NCI-H1436 treated with DMSO at 0.1 percent for 48 hours (cell line): ENCODE results near the gene SPNS1.
"Not testable (repeated sequence)": the region's sequence is repeated elsewhere in the genome, so short reads cannot be mapped to it uniquely, and the experiment has no call there.

Source experiments
- DNase-seq: peaks from one replicate; lab custom pipeline; 2025; lab: John Stamatoyannopoulos, UW

SPNS1 gene

DNA sequence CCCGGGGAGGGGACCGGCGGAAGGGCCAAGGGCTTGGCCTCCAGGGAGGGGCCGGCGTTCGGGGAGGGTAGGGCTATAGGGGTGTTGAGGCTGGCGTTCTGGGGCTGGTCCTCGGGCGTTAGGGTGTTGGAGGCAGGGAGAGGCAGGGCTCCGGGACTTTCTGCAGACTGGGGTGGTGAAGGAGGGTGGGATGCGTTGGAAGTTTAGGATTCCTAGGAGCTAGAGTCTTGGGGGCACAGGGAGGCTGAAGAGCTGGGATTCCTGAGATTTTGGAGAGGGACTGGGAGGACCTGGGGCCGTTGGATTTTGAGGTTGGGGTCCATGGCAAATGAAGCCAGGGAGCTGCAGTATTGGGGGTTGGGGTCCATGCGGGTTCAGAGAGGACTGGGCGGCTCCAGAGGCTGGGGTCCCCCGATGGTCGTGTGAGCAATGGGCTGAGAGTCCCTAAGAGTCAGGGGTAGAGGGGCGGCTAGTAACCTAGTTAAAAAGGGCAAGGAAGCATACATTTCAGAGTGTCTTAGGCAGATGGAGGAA is 23.1 kb upstream of the SPNS1 start:
- DNase-seq, result no peak

DNA sequence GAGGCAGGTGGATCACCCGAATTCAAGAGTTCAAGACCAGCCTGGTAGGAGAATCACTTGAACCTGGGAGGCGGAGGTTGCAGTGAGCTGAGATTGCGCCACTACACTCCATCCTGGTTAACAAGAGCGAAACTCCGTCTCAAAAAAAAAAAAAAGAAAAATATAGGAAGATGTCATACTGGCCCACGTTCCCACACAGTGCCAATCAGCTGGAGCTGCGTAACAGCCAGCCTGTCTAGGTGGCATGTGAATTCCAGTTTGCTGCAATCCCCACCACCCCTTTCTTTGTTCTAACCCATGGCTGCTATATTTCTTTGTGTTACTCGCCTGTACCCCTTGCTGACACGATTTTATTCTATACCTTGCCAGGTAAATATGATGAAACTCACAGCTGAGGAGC is 16.4 kb upstream of the SPNS1 start:
- no peak for DNase-seq

DNA sequence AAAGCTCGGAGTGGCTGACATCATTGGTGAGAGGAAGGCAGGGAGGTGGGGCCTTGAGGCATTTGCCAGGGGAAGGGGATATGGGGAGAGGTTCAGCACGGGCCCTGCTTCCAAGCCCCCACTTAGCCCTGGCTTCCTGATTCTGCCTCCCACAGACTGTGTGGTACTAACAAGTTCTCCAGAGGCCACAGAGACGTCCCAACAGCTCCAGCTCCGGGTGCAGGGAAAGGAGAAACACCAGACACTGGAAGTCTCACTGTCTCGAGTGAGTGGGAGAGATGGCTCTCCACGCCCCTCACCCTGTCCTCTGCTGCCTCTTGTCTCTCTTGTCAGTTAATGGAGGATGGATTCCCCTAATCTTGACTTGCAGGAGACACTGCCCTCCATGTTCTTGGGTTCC is 15.7 kb upstream of the SPNS1 start:
- no peak for DNase-seq

DNA sequence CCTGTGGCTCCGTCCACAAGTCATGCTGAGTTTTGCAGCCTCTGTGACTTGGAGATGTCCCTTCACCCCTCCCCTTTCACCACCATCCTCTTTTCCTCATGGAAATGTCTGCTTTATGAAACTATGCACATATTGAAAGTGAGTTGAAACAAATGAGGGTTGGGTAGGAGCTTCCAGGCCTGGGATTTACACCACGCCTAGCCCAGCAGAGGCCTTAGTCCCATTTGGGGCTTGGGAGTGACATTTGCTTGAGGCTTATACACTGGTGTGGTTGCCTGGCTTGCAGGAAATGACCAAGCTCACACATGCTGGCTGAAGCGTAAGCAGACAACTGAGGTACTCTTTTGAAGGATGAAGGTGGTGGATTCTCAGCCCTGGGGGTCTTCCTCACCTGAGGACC is 10.5 kb upstream of the SPNS1 start:
- DNase-seq, result no peak

DNA sequence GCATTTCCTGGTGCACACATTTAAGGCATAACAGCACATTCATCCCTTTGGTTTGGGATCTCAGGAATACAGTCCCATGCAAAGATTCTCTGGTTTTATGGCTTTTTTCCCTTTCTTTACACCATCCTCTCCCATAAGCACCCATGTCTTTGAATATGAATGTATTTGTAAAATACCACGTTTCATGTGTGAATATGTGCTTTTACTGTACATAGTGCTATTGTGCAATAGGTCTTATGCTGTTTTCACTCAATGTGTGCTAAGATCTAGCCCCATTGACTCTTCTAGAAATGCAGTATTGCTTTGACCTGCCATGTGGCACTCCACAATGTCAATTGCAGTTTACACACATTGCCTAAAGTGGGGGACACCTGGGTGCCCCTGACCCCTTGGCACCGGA is 10.1 kb upstream of the SPNS1 start:
- no peak for DNase-seq

DNA sequence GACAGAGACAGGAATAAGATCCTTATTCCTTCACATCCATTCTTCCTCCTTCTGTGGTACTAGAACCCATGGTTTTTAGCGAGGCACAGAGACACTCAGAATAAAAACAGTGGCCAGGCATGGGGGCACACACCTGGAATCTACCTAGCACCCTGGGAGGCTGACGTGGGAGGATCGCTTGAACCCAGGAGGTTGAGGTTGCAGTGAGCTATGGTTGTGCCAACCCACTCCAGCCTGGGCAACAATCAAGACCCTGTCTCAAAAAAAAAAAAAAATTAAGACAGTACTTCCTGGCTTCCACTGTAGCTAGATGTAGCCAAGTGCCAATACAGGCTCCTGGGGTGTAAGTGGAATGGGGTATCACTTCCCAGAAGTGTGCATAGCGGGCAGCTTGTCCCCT is 7.4 kb upstream of the SPNS1 start:
- no peak for DNase-seq

DNA sequence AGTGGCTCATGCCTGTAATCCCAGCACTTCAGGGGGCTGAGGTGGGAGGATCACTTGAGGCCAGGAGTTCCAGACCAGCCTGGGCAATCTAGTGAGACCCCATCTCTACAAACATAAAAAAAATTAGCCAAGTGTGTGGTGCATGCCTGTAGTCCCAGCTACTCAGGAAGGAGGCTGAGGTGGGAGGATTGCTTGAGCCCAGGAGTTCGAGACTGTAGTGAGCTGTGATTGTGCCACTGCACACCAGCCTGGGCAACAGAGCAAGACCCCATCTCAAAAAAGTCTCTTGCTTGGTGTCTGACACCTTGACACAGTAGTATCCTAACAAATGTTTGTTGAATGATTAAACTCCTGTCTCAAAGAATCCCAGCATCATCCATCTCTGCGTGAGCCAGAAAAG is 4.9 kb upstream of the SPNS1 start:
- not testable (repeated sequence) for DNase-seq

DNA sequence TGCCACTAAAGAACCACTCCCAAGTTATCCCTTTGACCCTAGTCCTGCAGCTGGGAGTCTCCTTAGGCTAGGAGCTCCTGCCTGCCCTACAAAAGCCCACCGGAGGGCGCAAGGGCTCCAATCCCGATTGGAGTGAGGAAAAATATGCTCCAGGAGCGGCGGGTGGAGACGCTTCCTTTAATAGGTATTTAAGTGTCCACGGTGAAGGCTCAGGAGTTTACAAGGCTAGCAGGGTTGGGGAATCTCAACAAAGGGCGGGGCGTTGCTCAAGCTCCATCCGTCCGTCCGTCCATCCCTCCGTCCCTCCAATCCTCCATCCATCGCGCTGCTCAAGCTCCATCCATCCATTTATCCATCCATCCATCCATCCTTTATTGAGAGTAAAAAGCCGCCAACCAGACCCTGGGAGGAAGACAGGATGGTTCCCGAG is 556 bp upstream of the SPNS1 start:
- no peak for DNase-seq

DNA sequence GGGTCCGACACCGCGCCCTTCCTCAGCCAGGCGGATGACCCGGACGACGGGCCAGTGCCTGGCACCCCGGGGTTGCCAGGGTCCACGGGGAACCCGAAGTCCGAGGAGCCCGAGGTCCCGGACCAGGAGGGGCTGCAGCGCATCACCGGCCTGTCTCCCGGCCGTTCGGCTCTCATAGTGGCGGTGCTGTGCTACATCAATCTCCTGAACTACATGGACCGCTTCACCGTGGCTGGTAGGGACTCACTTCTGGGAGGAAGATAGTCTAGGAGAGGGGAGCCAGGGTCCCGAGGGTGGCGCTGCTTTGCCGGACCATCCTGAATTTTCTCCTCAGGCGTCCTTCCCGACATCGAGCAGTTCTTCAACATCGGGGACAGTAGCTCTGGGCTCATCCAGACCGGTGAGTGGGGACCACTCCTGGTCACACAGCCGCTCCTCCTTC is 601 bp downstream of the SPNS1 start:
- DNase-seq, result no peak

DNA sequence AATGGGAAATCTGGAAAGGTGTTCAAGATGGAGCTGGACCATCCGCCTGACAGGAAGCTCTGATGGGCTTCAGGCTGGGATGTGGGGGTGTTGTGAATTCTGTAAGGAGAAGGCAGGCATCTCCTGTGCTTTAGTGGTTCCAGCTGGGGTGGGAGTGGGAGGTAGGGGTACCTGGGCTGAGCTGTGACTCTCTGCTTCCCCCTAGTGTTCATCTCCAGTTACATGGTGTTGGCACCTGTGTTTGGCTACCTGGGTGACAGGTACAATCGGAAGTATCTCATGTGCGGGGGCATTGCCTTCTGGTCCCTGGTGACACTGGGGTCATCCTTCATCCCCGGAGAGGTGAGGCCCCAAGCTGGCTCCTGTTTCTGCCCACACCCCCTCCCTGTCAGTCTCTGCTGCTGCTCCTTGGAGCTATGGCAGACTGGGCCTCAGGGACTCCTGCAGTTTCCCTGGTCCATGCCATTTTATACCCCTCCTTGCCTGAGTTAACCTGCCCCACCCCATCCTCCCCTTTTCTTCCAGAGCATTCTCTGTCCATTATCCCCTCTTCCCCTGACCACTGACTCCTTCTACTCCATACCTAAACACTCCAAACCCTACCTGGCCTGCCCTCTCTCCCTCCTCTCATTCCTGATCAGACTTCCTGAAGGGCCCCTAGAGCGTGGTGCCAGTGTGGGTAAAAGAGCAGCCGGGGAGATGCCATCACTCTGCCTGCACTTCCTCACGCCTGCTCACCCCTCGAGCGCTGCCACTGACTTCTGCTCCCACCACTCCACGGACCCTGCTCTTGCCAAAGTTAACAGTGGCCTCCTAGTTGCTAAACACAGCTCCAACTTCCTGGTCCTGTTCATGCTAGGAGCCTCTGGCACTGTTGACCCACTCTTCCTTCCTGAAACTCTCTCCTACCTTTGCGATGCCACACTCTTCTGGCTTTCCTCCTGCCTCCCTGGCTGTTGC is 3.4 kb downstream of the SPNS1 start:
- no peak for DNase-seq

DNA sequence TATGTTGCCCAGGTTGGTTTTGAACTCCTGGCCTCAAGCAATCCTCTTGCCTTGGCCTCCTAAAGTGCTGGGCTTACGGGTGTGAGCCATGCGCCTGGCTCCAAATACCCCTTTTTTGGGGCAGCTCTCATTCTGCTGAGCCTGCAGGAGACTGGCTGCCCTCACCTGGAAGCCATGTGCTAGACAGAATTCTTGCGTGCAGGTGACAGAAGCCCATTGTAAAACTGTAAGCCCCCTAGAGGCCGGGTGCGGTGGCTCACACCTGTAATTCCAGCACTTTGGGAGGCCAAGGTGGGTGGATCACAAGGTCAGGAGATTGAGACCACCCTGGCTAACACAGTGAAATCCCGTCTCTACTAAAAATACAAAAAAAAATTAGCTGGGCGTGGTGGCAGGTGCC is 5.8 kb downstream of the SPNS1 start:
- not testable (repeated sequence) for DNase-seq

DNA sequence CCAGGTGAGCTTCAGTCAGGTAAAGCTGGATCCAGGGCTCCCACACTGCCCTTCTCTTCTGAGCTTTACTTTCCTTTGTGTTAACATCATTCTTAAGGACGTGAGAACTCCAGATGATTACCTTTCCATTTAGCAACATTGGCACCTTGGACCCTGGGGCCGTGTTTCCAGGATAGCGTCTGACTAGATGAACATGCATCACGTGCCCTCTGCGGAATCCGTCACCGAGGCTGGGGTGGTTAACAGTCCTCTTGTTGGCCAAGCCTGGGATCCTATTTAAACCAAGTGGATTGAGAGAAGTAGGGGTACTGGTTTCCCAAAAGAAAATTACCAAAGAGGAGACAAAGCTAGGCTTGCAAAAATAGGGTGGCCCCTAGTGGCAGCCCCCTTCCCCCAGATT is 6.4 kb downstream of the SPNS1 start:
- DNase-seq, result no peak

DNA sequence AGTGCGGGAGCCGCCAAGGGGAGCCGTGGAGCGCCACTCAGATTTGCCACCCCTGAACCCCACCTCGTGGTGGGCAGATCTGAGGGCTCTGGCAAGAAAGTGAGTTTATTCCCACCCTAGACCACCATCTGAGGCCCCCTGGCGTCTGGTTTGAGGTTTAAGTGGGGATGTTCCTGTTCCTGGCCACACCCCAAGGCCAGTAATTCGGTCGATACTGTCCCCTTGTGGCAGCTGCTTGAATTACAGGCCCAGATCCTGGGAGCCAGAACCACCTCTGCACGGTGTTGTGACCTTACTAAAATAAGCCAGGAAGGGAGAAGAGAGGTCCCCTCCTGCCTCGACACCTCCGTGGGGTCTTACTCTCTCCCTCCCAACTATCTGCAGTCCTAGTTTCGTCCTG is 6.9 kb downstream of the SPNS1 start:
- no peak for DNase-seq

DNA sequence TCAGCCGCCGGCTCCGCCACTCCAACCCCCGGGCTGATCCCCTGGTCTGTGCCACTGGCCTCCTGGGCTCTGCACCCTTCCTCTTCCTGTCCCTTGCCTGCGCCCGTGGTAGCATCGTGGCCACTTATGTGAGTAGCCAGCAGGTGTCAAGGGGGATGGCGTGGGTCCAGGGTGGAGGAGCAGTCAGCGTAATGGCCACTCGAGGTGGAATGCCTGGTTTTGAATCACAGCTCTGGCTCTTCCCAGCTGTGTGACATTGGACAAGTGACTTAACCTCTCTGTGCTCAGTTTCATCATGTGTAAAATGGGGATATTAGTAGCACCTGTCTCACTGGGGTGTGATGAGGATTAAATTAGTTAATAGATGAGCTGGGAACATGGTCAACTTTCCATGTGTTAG is 7.8 kb downstream of the SPNS1 start:
- DNase-seq, result no peak

DNA sequence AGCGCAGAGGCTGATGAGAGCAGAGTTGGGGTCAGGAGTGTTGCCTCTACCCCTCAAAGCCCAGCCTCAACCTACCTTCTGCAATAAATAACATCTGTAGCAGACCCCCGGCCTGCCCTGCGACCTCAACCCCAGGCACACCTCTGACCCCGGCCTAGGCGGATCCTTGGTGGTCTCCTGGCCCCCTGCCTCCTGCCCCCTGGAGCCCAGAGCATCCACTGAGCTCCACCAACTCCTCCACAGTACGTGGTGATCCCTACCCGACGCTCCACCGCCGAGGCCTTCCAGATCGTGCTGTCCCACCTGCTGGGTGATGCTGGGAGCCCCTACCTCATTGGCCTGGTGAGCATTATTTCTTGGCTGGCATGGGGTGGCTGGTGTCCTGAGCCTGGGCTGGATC is 8.4 kb downstream of the SPNS1 start:
- no peak for DNase-seq

DNA sequence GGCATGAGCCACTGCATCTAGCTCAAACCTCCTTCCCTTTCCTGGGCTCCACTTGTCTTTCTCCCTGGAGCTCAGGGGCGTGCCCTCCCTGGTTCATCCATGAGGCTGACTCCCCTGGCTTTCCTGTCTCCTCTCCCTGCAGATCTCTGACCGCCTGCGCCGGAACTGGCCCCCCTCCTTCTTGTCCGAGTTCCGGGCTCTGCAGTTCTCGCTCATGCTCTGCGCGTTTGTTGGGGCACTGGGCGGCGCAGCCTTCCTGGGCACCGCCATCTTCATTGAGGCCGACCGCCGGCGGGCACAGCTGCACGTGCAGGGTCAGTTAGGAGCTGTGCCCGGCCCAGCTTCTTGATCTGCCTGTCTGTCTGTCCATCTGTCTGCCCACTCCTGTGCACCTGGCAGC is 9.1 kb downstream of the SPNS1 start:
- no peak for DNase-seq

DNA sequence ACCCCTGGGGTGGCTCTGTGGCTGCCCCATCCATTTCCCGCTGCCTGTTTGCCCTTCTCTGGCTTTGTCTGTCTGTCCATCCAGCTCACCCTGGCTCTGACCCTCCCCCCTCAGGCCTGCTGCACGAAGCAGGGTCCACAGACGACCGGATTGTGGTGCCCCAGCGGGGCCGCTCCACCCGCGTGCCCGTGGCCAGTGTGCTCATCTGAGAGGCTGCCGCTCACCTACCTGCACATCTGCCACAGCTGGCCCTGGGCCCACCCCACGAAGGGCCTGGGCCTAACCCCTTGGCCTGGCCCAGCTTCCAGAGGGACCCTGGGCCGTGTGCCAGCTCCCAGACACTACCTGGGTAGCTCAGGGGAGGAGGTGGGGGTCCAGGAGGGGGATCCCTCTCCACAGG is 9.5 kb downstream of the SPNS1 start:
- DNase-seq, result no peak

DNA sequence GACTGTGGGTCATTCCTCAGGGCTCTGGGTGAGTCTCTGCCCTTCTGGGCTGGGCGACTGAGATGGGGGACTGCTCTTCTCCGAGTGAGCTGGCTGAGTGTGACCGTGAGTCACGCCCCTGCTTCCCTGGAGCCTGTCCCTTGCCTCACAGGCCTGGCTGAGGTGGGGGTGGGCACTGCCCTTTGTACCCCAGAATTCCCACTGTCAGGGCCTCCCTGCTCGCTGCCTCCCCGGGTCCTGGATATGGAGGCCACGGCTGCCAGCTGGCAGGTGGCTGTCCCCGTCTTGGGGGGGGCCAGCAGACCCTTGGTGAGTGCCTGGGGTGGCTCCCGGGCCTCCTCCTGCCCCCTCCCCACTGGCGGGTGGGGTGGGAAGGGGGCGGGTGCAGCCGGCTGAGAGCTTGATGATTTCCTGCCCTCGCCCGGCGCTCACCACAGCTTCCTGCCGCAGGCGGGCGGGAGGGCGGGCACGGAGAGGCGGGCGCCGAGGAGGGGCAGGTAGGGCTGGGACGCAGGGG is 10.1 kb downstream of the SPNS1 start, which contains the start of gene LAT:
LAT (plus strand) TSS at position 434 of the 517 bp plus-strand sequence. CDS start 366 bp downstream, outside the sequence.
- no peak for DNase-seq

DNA sequence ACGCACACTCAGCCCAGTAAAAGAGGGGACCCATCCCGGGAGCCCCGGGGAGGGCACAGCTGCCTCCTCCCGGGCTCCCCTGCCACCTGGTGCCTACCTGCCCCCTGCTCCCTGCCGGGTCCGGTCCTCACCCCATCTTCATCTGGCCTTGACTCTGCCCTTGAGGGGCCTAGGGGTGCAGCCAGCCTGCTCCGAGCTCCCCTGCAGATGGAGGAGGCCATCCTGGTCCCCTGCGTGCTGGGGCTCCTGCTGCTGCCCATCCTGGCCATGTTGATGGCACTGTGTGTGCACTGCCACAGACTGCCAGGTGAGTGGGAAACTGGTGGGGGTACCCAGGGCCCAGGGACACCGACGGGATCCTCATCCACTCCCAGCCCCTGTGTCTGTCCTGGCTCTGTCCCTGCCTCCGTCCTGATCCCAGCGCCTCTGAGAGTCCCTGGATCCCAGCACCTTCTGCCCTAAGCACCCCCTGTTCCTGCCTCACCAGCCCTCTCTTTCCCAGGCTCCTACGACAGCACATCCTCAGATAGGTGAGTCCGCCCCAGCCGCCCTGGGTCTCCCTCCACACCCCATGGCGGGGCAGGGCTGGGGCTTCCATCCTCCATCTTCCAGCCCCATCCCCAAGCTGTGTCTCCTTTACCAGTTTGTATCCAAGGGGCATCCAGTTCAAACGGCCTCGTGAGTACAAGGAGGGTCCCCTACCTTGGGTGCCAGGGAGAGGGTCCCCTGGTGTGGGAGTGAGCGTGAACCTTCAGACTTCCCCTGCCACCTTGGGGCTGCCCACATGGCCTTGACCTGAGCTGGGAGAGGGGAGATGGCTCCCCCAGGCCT is 10.8 kb downstream of the SPNS1 start:
- no peak for DNase-seq

DNA sequence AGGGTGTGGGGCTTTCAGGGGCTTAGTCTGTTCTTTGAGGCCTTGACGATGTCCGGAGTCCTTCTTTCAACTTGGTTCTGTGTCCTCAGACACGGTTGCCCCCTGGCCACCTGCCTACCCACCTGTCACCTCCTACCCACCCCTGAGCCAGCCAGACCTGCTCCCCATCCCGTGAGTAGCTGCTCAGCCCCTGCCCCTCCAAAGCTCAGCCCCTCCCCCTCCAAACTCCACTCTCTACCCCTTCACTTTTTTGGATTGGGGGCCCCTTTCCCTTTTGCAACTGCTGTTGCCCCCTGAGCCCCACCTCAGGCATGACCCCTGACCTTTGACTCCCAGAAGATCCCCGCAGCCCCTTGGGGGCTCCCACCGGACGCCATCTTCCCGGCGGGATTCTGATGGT is 11.5 kb downstream of the SPNS1 start:
- no peak for DNase-seq

DNA sequence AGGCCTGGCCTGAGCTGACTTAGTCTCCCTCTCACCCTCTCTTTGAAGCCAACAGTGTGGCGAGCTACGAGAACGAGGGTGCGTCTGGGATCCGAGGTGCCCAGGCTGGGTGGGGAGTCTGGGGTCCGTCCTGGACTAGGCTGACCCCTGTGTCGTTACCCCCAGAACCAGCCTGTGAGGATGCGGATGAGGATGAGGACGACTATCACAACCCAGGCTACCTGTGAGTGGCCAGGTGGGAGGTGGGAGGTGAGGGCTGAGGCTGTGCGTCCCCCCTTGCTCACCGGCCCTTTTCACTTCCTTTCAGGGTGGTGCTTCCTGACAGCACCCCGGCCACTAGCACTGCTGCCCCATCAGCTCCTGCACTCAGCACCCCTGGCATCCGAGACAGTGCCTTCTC is 11.9 kb downstream of the SPNS1 start:
- no peak for DNase-seq

DNA sequence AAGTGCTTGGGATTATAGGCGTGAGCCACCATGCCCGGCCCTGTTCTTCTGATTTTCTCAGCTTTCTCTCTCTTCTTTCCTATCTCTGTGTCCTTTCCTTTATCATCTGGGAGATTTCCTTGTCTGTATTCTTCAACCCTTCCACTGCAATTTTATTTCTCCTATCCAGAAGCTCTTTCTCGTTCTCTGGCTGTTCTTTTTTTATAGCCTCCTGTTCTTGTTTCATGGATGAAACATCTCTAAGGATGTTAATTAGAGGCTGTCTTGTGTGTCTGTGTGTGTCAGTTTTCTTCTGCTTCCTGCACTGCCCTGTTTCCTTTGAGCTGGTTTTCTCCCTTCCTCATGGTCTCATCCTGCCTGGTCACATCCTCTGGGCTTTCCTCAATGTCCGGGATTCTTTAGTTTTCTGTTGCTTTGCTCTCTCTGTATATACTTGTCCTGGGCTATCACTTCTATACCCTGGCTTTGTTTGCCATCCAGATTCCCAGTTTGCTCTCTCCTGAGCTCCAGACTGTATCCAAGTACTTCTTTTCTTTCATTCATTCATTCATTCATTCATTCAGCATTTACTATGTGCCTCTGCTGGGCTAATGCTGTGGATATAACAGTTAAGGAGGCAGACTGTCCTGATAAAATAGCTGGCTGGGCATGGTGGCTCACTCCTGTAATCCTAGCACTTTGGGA is 12.7 kb downstream of the SPNS1 start:
- no peak for DNase-seq
